ENCODE data around the gene IBA57.

IBA57 gene

DNA sequence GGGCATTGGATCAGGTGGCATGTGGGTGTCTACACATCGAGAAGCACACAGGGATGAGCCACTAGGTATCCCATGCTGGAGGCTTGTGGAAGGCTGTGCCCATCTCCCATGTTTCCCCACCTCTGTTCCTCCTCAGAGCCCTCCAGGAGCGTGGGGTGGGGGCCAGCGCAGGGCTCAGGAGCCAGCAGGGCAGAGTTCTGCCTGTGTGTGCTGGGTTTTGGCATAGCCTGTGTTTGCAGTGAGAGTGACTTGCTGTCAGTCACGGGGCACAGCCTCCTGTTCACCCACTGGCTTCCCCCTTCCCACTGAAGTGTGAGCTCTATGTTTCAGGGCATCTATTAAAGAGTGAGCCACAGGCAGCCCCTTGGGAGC is 10.4 kb downstream of the IBA57 start:
- 94% methylated on average over 4 of the region's 4 CpGs for WGBS
- no peaks in the 10 kb centered on the region for H3K9me3 ChIP-seq (ENCODE audit: insufficient read depth, low read depth, low read length)
- no peak overlapping the region for H3K9ac ChIP-seq (ENCODE audit: low read depth, low read length)
- no peaks in the 10 kb centered on the region; the same call in 1 of the 2 replicates for H3K36me3 ChIP-seq (ENCODE audit: insufficient read depth, low read length)
- no peak overlapping the region for H3K27ac ChIP-seq (ENCODE audit: low read depth, low read length)
- H3K27me3 ChIP-seq (ENCODE audit: insufficient read depth, low read length) = no peaks in the 10 kb centered on the region
- H3K4me3 ChIP-seq (ENCODE audit: low read length) = no peak overlapping the region
- H3K4me1 ChIP-seq (ENCODE audit: insufficient read depth, low read length) = no peaks in the 10 kb centered on the region

DNA sequence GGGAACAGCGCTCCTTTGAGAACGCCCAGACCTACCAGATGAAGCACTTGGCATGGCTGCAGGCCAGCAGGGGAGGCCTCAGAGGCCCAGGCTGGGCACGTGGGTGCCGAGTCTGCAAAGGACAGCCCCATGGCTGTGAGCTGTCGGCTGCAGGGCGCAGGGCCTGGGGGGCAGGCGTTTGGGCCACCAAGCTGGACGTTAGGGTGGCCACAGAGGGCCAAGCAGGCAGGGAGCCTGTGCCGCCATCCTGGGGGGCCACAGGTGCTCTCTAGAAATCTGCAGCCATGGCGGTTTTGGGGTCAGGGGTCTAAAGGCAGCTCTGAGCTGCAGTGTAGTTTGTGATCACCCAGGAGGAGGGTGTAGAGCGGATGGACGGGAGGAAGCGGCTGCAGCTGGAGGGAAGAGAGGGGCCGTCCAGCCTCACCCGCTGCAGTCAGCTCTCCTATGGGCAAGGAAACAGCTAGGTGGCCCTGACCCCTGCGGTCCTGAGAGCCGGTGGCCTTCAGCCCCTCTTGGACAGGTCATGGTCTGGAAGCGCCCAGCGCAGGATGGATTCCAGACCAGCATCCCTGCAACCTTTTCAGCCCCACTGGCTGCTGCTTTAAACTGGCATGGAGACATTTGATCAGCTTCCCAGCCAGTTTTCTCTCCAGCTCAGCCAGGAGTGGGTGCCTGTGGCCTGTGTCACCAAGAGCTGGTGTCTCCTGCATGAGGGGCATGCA is 11.0 kb downstream of the IBA57 start:
- Histone ChIP-seq H3K4me3 (ENCODE audit: low read length) (no peak overlapping the region), H3K4me1 (ENCODE audit: insufficient read depth, low read length) (no peaks in the 10 kb centered on the region), H3K36me3 (ENCODE audit: insufficient read depth, low read length) (no peaks in the 10 kb centered on the region; the same call in 1 of the 2 replicates), H3K27ac (ENCODE audit: low read depth, low read length) (no peak overlapping the region), H3K9ac (ENCODE audit: low read depth, low read length) (no peak overlapping the region), H3K9me3 (ENCODE audit: insufficient read depth, low read depth, low read length) (no peaks in the 10 kb centered on the region), H3K27me3 (ENCODE audit: insufficient read depth, low read length) (no peaks in the 10 kb centered on the region)
- 93% methylated on average over 19 of the region's 19 CpGs for WGBS

DNA sequence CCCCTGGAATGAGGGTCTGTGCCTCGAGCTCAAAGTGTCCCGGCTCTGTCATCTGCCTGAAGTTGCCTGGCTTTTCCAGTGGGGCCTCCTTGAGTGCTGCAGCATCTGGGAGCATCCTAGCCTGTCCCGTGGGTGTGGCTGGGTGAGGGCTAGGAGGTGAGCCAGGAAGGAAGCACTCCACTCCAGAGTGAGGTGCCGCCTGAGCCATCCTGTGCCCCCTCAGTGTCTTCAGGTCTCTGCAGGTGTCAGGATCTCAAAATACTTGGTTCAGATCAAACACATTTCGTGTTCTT is 11.5 kb downstream of the IBA57 start:
- H3K36me3 ChIP-seq (ENCODE audit: insufficient read depth, low read length) = no peaks in the 10 kb centered on the region; the same call in 1 of the 2 replicates

GRCh38 chr1:228177721-228178710 is 12.4 kb downstream of the IBA57 start:
- Histone ChIP-seq H3K36me3 (ENCODE audit: insufficient read depth, low read length) (no peaks in the 10 kb centered on the region; the same call in 1 of the 2 replicates), H3K4me1 (ENCODE audit: insufficient read depth, low read length) (no peaks in the 10 kb centered on the region), H3K4me3 (ENCODE audit: low read length) (no peak overlapping the region), H3K9ac (ENCODE audit: low read depth, low read length) (no peak overlapping the region), H3K27me3 (ENCODE audit: insufficient read depth, low read length) (no peaks in the 10 kb centered on the region), H3K27ac (ENCODE audit: low read depth, low read length) (no peak overlapping the region), H3K9me3 (ENCODE audit: insufficient read depth, low read depth, low read length) (no peaks in the 10 kb centered on the region)
- WGBS = 92% methylated on average over 11 of the region's 12 CpGs

More for the DNA sequence above, 11.5 kb downstream of the IBA57 start:
- 92% methylated on average over 5 of the region's 5 CpGs for WGBS
- Histone ChIP-seq H3K9me3 (ENCODE audit: insufficient read depth, low read depth, low read length) (no peaks in the 10 kb centered on the region), H3K4me3 (ENCODE audit: low read length) (no peak overlapping the region), H3K27me3 (ENCODE audit: insufficient read depth, low read length) (no peaks in the 10 kb centered on the region), H3K9ac (ENCODE audit: low read depth, low read length) (no peak overlapping the region), H3K4me1 (ENCODE audit: insufficient read depth, low read length) (no peaks in the 10 kb centered on the region), H3K27ac (ENCODE audit: low read depth, low read length) (no peak overlapping the region)

GRCh38 chr1:228178737-228179684 is 13.4 kb downstream of the IBA57 start:
- 92% methylated on average over 12 of the region's 12 CpGs for WGBS
- H3K4me1 ChIP-seq (ENCODE audit: insufficient read depth, low read length) = no peaks in the 10 kb centered on the region
- H3K9me3 ChIP-seq (ENCODE audit: insufficient read depth, low read depth, low read length) = no peaks in the 10 kb centered on the region

GRCh38 chr1:228180271-228180958 is 14.8 kb downstream of the IBA57 start:
- H3K27ac ChIP-seq (ENCODE audit: low read depth, low read length) = no peak overlapping the region
- H3K27me3 ChIP-seq (ENCODE audit: insufficient read depth, low read length) = no peaks in the 10 kb centered on the region
- H3K9me3 ChIP-seq (ENCODE audit: insufficient read depth, low read depth, low read length) = no peaks in the 10 kb centered on the region
- H3K4me1 ChIP-seq (ENCODE audit: insufficient read depth, low read length) = no peaks in the 10 kb centered on the region
- H3K9ac ChIP-seq (ENCODE audit: low read depth, low read length) = no peak overlapping the region
- H3K36me3 ChIP-seq (ENCODE audit: insufficient read depth, low read length) = no peaks in the 10 kb centered on the region; the same call in 1 of the 2 replicates
- WGBS = 91% methylated on average over 4 of the region's 4 CpGs
- no peak overlapping the region for H3K4me3 ChIP-seq (ENCODE audit: low read length)

More at GRCh38 chr1:228178737-228179684, 13.4 kb downstream of the IBA57 start:
- Histone ChIP-seq H3K4me3 (ENCODE audit: low read length) (no peak overlapping the region), H3K36me3 (ENCODE audit: insufficient read depth, low read length) (no peaks in the 10 kb centered on the region; the same call in 1 of the 2 replicates), H3K9ac (ENCODE audit: low read depth, low read length) (no peak overlapping the region), H3K27me3 (ENCODE audit: insufficient read depth, low read length) (no peaks in the 10 kb centered on the region), H3K27ac (ENCODE audit: low read depth, low read length) (no peak overlapping the region)

DNA sequence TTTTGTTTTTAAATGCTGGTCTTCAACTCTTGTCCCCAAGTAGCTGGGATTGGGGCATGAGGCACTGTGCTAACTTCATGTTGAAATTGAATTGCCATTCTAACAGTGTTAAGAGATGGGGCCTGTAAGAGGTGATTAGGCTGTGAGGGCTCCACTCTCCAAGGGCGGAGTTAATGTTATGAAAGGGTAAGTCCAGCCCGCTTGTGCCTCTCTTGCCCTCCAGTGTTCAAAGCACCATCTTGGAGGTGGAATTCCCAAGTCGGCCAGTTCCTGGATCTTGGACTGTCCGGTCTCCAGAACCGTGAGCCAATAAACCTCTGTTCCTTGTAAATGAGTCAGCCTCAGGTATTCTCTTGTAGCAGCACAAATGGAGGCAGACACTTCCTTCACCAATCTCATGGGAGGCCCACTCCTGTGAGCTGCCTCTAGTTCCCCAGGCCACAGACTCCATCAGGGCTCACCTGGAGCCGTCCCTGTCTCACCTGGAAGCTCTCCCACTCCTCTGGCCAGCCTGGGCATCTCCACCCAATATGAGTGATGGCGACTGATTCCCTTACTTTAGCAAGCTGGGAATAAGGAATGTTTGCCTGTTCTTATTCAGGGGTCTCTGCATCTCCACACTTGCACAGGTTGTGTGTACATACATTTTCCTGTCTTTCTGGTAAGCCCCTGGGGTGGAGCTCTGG is 15.5 kb downstream of the IBA57 start:
- Histone ChIP-seq H3K4me1 (ENCODE audit: insufficient read depth, low read length) (no peaks in the 10 kb centered on the region), H3K9me3 (ENCODE audit: insufficient read depth, low read depth, low read length) (no peaks in the 10 kb centered on the region), H3K27ac (ENCODE audit: low read depth, low read length) (no peak overlapping the region), H3K27me3 (ENCODE audit: insufficient read depth, low read length) (no peaks in the 10 kb centered on the region), H3K36me3 (ENCODE audit: insufficient read depth, low read length) (no peaks in the 10 kb centered on the region; the same call in 1 of the 2 replicates), H3K4me3 (ENCODE audit: low read length) (no peak overlapping the region), H3K9ac (ENCODE audit: low read depth, low read length) (no peak overlapping the region)
- 93% methylated on average over 7 of the region's 7 CpGs for WGBS

GRCh38 chr1:228181645-228182034 is 16.0 kb downstream of the IBA57 start:
- H3K4me1 ChIP-seq (ENCODE audit: insufficient read depth, low read length) = no peaks in the 10 kb centered on the region
- H3K4me3 ChIP-seq (ENCODE audit: low read length) = no peak overlapping the region
- no peak overlapping the region for H3K9ac ChIP-seq (ENCODE audit: low read depth, low read length)
- H3K27me3 ChIP-seq (ENCODE audit: insufficient read depth, low read length) = no peaks in the 10 kb centered on the region
- no peaks in the 10 kb centered on the region; the same call in 1 of the 2 replicates for H3K36me3 ChIP-seq (ENCODE audit: insufficient read depth, low read length)
- H3K27ac ChIP-seq (ENCODE audit: low read depth, low read length) = no peak overlapping the region
- WGBS = 95% methylated on average over 9 of the region's 9 CpGs
- H3K9me3 ChIP-seq (ENCODE audit: insufficient read depth, low read depth, low read length) = no peaks in the 10 kb centered on the region

- no peaks in the 10 kb centered on the region for H3K9me3 ChIP-seq (ENCODE audit: insufficient read depth, low read depth, low read length)
- no peak overlapping the region for H3K27ac ChIP-seq (ENCODE audit: low read depth, low read length)
- no peaks in the 10 kb centered on the region for H3K27me3 ChIP-seq (ENCODE audit: insufficient read depth, low read length)
- no peak overlapping the region for H3K9ac ChIP-seq (ENCODE audit: low read depth, low read length)
- no peak overlapping the region for H3K4me3 ChIP-seq (ENCODE audit: low read length)
- no peaks in the 10 kb centered on the region for H3K36me3 ChIP-seq (ENCODE audit: insufficient read depth, low read length)
- 94% methylated on average over 28 of the region's 32 CpGs for WGBS
- no peaks in the 10 kb centered on the region for H3K4me1 ChIP-seq (ENCODE audit: insufficient read depth, low read length)
Observed at GRCh38 chr1:228182296-228183030, 16.9 kb downstream of the IBA57 start.
